WTC11 (cell line): ENCODE data around the gene ARHGAP8.

Source experiments
- ETV6 ChIP-seq: sonication (generic); formaldehyde crosslinking; IDR thresholded peaks from 2 replicates; pipeline ENCODE4 v1.8.1; 2022; ENCODE audit warnings: mild to moderate bottlenecking, missing genetic modification reagents
- GABPB1 ChIP-seq: sonication (generic); formaldehyde crosslinking; IDR thresholded peaks from 2 replicates; pipeline ENCODE4 v1.8.1; 2023; ENCODE audit warnings: mild to moderate bottlenecking, missing genetic modification reagents
- SOX15 ChIP-seq: fragments of 250-450 bp; sonication (Bioruptor Pico); IDR thresholded peaks from 2 replicates; pipeline ENCODE4 v1.9.0; 2021; ENCODE audit warnings: mild to moderate bottlenecking
- TP53 ChIP-seq: sonication (generic); formaldehyde crosslinking; IDR thresholded peaks from 2 replicates; pipeline ENCODE4 v1.8.1; 2023; ENCODE audit warnings: mild to moderate bottlenecking, missing genetic modification reagents
- ZNF219 ChIP-seq: sonication (generic); formaldehyde crosslinking; IDR thresholded peaks from 2 replicates; pipeline ENCODE4 v1.8.0; 2023; ENCODE audit warnings: missing genetic modification reagents, mild to moderate bottlenecking, borderline replicate concordance
- TF ChIP-seq, protein P1 (sequence below): sonication (generic); formaldehyde crosslinking; IDR thresholded peaks from 2 replicates; pipeline ENCODE4 v1.8.0; 2022; ENCODE audit warnings: mild to moderate bottlenecking, missing genetic modification reagents
- TF ChIP-seq, protein P2 (sequence below): fragments of 200-600 bp; IDR thresholded peaks from 2 replicates; pipeline ENCODE4 v1.8.0; 2022; ENCODE audit warnings: antibody characterized with exemption
- TF ChIP-seq, protein P3 (sequence below): sonication (generic); formaldehyde crosslinking; IDR thresholded peaks from 2 replicates; pipeline ENCODE4 v1.8.1; 2023; ENCODE audit warnings: mild to moderate bottlenecking, missing genetic modification reagents, moderate library complexity
- TF ChIP-seq, protein P4 (sequence below): sonication (generic); formaldehyde crosslinking; IDR thresholded peaks from 2 replicates; pipeline ENCODE4 v1.8.0; 2022; ENCODE audit warnings: mild to moderate bottlenecking, missing genetic modification reagents

DNA sequence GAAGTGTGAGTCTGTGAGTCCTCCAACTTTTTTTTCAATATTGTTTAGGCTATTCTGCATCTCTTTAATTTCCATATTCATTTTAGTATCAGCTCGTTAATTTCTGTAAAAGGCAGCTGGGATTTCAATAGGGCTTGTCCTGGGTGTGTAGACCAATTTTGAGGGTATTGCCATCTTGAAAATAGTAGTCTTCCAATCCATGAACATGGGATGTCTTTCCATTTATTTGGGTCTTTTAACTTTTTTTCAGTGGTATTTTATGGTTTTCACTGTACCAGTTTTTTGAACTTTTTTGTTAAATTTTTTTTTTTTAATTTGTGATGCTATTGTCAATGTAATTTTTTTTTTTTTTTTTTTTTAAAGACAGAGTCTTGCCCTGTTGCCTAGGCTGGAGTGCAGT lies 79.5 kb downstream of the ARHGAP8 start:
- TF ChIP-seq TP53 (CRISPR knock-in tag) (no peak), SOX15 (CRISPR knock-in tag) (no peak), ETV6 (CRISPR knock-in tag) (no peak), ZNF219 (CRISPR knock-in tag) (no peak), GABPB1 (CRISPR knock-in tag) (no peak)
- TF ChIP-seq, protein P1, sequence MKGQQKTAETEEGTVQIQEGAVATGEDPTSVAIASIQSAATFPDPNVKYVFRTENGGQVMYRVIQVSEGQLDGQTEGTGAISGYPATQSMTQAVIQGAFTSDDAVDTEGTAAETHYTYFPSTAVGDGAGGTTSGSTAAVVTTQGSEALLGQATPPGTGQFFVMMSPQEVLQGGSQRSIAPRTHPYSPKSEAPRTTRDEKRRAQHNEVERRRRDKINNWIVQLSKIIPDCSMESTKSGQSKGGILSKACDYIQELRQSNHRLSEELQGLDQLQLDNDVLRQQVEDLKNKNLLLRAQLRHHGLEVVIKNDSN (CRISPR knock-in tag): no peak
- TF ChIP-seq, protein P2, sequence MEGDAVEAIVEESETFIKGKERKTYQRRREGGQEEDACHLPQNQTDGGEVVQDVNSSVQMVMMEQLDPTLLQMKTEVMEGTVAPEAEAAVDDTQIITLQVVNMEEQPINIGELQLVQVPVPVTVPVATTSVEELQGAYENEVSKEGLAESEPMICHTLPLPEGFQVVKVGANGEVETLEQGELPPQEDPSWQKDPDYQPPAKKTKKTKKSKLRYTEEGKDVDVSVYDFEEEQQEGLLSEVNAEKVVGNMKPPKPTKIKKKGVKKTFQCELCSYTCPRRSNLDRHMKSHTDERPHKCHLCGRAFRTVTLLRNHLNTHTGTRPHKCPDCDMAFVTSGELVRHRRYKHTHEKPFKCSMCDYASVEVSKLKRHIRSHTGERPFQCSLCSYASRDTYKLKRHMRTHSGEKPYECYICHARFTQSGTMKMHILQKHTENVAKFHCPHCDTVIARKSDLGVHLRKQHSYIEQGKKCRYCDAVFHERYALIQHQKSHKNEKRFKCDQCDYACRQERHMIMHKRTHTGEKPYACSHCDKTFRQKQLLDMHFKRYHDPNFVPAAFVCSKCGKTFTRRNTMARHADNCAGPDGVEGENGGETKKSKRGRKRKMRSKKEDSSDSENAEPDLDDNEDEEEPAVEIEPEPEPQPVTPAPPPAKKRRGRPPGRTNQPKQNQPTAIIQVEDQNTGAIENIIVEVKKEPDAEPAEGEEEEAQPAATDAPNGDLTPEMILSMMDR: no peak
- TF ChIP-seq, protein P3, sequence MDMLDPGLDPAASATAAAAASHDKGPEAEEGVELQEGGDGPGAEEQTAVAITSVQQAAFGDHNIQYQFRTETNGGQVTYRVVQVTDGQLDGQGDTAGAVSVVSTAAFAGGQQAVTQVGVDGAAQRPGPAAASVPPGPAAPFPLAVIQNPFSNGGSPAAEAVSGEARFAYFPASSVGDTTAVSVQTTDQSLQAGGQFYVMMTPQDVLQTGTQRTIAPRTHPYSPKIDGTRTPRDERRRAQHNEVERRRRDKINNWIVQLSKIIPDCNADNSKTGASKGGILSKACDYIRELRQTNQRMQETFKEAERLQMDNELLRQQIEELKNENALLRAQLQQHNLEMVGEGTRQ (CRISPR knock-in tag): no peak
- TF ChIP-seq, protein P4, sequence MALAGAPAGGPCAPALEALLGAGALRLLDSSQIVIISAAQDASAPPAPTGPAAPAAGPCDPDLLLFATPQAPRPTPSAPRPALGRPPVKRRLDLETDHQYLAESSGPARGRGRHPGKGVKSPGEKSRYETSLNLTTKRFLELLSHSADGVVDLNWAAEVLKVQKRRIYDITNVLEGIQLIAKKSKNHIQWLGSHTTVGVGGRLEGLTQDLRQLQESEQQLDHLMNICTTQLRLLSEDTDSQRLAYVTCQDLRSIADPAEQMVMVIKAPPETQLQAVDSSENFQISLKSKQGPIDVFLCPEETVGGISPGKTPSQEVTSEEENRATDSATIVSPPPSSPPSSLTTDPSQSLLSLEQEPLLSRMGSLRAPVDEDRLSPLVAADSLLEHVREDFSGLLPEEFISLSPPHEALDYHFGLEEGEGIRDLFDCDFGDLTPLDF: no peak
